A549 (cell line): ENCODE measurements around the gene DIPK1B.

Experiments used
- CTCF ChIP-seq: fragments of >200 bp; sonication (Bioruptor Twin); formaldehyde crosslinking; IDR thresholded peaks from 3 replicates; pipeline ENCODE4 v1.5.1; 2016
- ELK1 ChIP-seq: fragments of 150-350 bp; IDR thresholded peaks from 2 replicates; pipeline ENCODE4 v1.6.1; 2014; ENCODE audit warnings: low read depth, mild to moderate bottlenecking, low read length
- JUN ChIP-seq, 2 experiments: fragments of >200 bp; sonication (Bioruptor Twin); formaldehyde crosslinking; IDR thresholded peaks; 2 replicates in 1 of 2; 3 replicates in 1 of 2; pipeline ENCODE4 v1.6.1; 2016 to 2017
- KDM1A ChIP-seq: fragments of 200-600 bp; sonication (generic); IDR thresholded peaks from 2 replicates; pipeline ENCODE4 v1.6.1; 2016; ENCODE audit warnings: low read depth, mild to moderate bottlenecking
- MAFK ChIP-seq: fragments of 450-650 bp; IDR thresholded peaks from 2 replicates; pipeline ENCODE4 v1.6.1; 2014; ENCODE audit not compliant: partially characterized antibody
- MAX ChIP-seq: IDR thresholded peaks from 2 replicates; pipeline ENCODE4 v1.6.1; 2012
- POLR2A ChIP-seq: IDR thresholded peaks from 2 replicates; pipeline ENCODE4 v1.6.1; 2012; ENCODE audit warnings: mild to moderate bottlenecking, low read length
- ZC3H11A ChIP-seq: fragments of 450-650 bp; IDR thresholded peaks from 2 replicates; pipeline ENCODE4 v1.6.1; 2014; ENCODE audit warnings: antibody characterized with exemption, mild to moderate bottlenecking

GRCh38 chr9:136761545-136761981 is 49.2 kb downstream of the DIPK1B start:
- TF ChIP-seq POLR2A = no peak
- no peak for TF ChIP-seq MAFK
- TF ChIP-seq KDM1A = 0 out of 2 replicates have a peak, but pooled peaks have one; percentile 17
- TF ChIP-seq CTCF = no peak
- no peak for TF ChIP-seq MAX
- TF ChIP-seq JUN (IDR thresholded peaks at IDR 0.05) = no peak
- no peak for TF ChIP-seq ZC3H11A
- TF ChIP-seq ELK1 = no peak
